GM12878 (cell line): ENCODE measurements around the gene ATP5F1D. TPM values are rescaled to one million over a fixed set of nuclear protein-coding genes. Genes with fewer than 3 reads are reported as not detected.

Experiments
- CBX5 ChIP-seq: sonication (generic); IDR thresholded peaks from 2 replicates; pipeline ENCODE4 v1.6.1; 2016; ENCODE audit warnings: low read depth, moderate library complexity, mild to moderate bottlenecking, inconsistent platforms
- EGR1 ChIP-seq, 2 experiments: IDR thresholded peaks; 1 replicate in 1 of 2; 2 replicates in 1 of 2; pipeline ENCODE4 v1.6.1; 2011 to 2012; ENCODE audit warnings: low read depth in 2 of 2, low read length in 2 of 2, borderline replicate concordance in 1 of 2, mild to moderate bottlenecking in 1 of 2, moderate library complexity in 1 of 2
- FOXK2 ChIP-seq: fragments of 450-650 bp; IDR thresholded peaks from 2 replicates; pipeline ENCODE4 v1.6.1; 2017; ENCODE audit warnings: mild to moderate bottlenecking, moderate library complexity
- GATAD2B ChIP-seq: fragments of 450-650 bp; conservative IDR thresholded peaks from 2 replicates; pipeline ENCODE4 v1.6.1; 2017; ENCODE audit warnings: low read depth, mild to moderate bottlenecking, moderate library complexity
- MAX ChIP-seq: IDR thresholded peaks from 2 replicates; pipeline ENCODE4 v1.6.1; 2012; ENCODE audit warnings: low read depth, low read length, improper control_type of control experiment
- NFXL1 ChIP-seq: fragments of 450-650 bp; IDR thresholded peaks from 2 replicates; pipeline ENCODE4 v1.6.1; 2017; ENCODE audit warnings: antibody characterized with exemption, mild to moderate bottlenecking, borderline replicate concordance
- NFYB ChIP-seq: IDR thresholded peaks from 2 replicates; pipeline ENCODE4 v1.6.1; 2011; ENCODE audit warnings: low read depth, mild to moderate bottlenecking, low read length, improper control_type of control experiment, moderate library complexity; ENCODE audit not compliant: insufficient read depth
- PML ChIP-seq: IDR thresholded peaks from 2 replicates; pipeline ENCODE4 v1.6.1; 2012; ENCODE audit warnings: low read length, inconsistent platforms
- POU2F2 ChIP-seq: IDR thresholded peaks from 3 replicates; pipeline ENCODE4 v1.6.1; 2011; ENCODE audit warnings: low read depth, mild to moderate bottlenecking, low read length, borderline replicate concordance
- RAD21 ChIP-seq: IDR thresholded peaks from 2 replicates; pipeline ENCODE4 v1.6.1; 2011; ENCODE audit warnings: mild to moderate bottlenecking, low read depth, low read length, moderate library complexity; ENCODE audit not compliant: insufficient read depth
- RCOR1 ChIP-seq: conservative IDR thresholded peaks from 2 replicates; pipeline ENCODE4 v1.6.1; 2012; ENCODE audit warnings: low read depth, low read length, improper control_type of control experiment
- REST ChIP-seq: IDR thresholded peaks from 2 replicates; pipeline ENCODE4 v1.6.1; 2012; ENCODE audit warnings: mild to moderate bottlenecking, low read depth, low read length
- SMAD5 ChIP-seq: IDR thresholded peaks from 2 replicates; pipeline ENCODE4 v1.6.1; 2016; ENCODE audit warnings: antibody characterized with exemption, low read depth
- STAT1 ChIP-seq: fragments of 450-650 bp; conservative IDR thresholded peaks from 2 replicates; pipeline ENCODE4 v1.6.1; 2014; ENCODE audit warnings: antibody characterized with exemption, mild to moderate bottlenecking
- STAT3 ChIP-seq: IDR thresholded peaks from 2 replicates; pipeline ENCODE4 v1.6.1; 2011; ENCODE audit warnings: low read depth, low read length, improper control_type of control experiment
- TCF12 ChIP-seq: IDR thresholded peaks from 2 replicates; pipeline ENCODE4 v1.6.1; 2011; ENCODE audit warnings: low read depth, mild to moderate bottlenecking, low read length
- ZNF687 ChIP-seq: fragments of 450-650 bp; IDR thresholded peaks from 2 replicates; pipeline ENCODE4 v1.6.1; 2017; ENCODE audit warnings: mild to moderate bottlenecking, moderate library complexity
- ZSCAN29 ChIP-seq: fragments of 450-650 bp; IDR thresholded peaks from 2 replicates; pipeline ENCODE4 v1.6.1; 2017; ENCODE audit warnings: mild to moderate bottlenecking, moderate library complexity
- polyA plus RNA-seq, 11 experiments: library from polyadenylated mRNA; depleted of rRNA in 4 of 11; unstranded in 6 of 11; stranded (reverse) in 5 of 11; fragments of >200 nt; fragmentation: Nextera tagmentation in 4 of 11; fragmentation: Illumina TruSeq in 1 of 11; extraction: Ambion mirVana in 4 of 11; extraction: Trizol in 1 of 11; gene quantifications; 1 replicate in 1 of 11; 2 replicates in 10 of 11; pipeline versions ENCODE4 v1.2.1 to v1.2.3, GENCODE V29; 2011 to 2016; ENCODE audit warnings: inconsistent platforms in 2 of 11, missing spikeins in 2 of 11, low read depth in 1 of 11
- total RNA-seq, 4 experiments: library from RNA; depleted of rRNA in 3 of 4; stranded (reverse); fragments of >200 nt in 3 of 4; fragmentation: Illumina TruSeq in 1 of 4; extraction: Trizol in 1 of 4; gene quantifications; 2 replicates each; pipeline versions ENCODE4 v1.2.1 to v1.2.3, GENCODE V29; 2013 to 2021
- TF ChIP-seq, protein P1 (sequence below): fragments of 450-650 bp; formaldehyde crosslinking; IDR thresholded peaks from 2 replicates; pipeline ENCODE4 v1.4.0; 2020; ENCODE audit warnings: mild to moderate bottlenecking, moderate library complexity

ATP5F1D gene
- total and polyA plus RNA-seq, 10 of the 15 experiments (the other 5 are each of a cell fraction or from before 2014, with no cell fraction given) = 7.2 to 357 (median 49.5) TPM

DNA sequence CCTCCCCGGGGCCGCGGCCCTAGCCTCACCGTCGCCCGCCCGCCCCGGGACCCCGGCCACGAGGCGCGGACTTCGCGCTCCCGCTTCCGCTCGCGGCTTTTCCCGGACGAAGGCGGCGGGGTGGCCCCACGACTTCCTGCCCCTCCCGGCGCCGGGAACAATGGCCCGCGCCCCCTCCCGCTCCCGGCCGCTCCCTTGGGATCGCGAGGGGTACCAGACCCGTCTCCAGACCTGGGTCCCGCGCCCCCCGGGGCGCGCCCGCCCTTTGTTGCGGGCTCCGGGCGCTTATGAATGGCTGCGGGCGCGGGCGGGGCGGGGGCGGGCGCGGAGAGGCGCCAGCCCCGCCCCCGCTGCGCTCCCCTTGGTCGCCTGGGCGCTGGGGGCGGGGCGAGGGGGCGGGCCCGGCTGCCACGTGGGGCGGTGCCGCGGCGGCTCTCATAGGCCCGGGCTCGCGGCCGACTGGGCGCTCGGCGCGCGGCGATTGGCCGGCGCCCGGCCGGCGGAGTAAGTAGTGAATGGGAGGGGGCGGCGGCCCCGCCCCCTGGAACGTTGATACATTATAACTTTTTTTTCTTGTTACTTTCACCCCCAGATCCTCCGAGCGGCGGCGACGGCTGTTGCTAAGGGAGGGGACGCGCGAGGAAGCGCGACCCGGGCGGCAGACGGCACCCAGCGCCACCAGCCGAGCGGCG, 7.9 kb downstream of the ATP5F1D start (continued):
- TF ChIP-seq REST (0 out of 2 replicates have a peak, but pooled peaks have one; percentile 9), PML (peak; percentile 73; the same call in 1 of the 2 replicates), ZSCAN29 (no peak), TCF12 (no peak), STAT1 (no peak), ZNF687 (peak; percentile 42), RAD21 (no peak), MAX (0 out of 2 replicates have a peak, but pooled peaks have one; percentile 5), RCOR1 (no peak), GATAD2B (no peak), POU2F2 (peak; percentile 78; the same call in 2 of the 3 replicates), SMAD5 (peak; percentile 65), CBX5 (no peak), NFXL1 (no peak), FOXK2 (no peak), NFYB (peak; percentile 83), EGR1 (IDR thresholded peaks at IDR 0.05; ENCODE audit: borderline replicate concordance in 1 of 2, low read depth in 2 of 2, low read length in 2 of 2) (peak in 1 of 2 experiments; percentile 90; a peak in 2 of 3 replicates), STAT3 (no peak)
- TF ChIP-seq, protein P1, sequence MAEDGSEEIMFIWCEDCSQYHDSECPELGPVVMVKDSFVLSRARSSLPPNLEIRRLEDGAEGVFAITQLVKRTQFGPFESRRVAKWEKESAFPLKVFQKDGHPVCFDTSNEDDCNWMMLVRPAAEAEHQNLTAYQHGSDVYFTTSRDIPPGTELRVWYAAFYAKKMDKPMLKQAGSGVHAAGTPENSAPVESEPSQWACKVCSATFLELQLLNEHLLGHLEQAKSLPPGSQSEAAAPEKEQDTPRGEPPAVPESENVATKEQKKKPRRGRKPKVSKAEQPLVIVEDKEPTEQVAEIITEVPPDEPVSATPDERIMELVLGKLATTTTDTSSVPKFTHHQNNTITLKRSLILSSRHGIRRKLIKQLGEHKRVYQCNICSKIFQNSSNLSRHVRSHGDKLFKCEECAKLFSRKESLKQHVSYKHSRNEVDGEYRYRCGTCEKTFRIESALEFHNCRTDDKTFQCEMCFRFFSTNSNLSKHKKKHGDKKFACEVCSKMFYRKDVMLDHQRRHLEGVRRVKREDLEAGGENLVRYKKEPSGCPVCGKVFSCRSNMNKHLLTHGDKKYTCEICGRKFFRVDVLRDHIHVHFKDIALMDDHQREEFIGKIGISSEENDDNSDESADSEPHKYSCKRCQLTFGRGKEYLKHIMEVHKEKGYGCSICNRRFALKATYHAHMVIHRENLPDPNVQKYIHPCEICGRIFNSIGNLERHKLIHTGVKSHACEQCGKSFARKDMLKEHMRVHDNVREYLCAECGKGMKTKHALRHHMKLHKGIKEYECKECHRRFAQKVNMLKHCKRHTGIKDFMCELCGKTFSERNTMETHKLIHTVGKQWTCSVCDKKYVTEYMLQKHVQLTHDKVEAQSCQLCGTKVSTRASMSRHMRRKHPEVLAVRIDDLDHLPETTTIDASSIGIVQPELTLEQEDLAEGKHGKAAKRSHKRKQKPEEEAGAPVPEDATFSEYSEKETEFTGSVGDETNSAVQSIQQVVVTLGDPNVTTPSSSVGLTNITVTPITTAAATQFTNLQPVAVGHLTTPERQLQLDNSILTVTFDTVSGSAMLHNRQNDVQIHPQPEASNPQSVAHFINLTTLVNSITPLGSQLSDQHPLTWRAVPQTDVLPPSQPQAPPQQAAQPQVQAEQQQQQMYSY (CRISPR knock-in tag) = no peak
